Activated naive CD8-positive, alpha-beta T cell treated with anti-CD3 and anti-CD28 coated beads for 36 hours (primary cell): ENCODE results near the gene ATF7. TPM values are rescaled to one million over a fixed set of nuclear protein-coding genes. Genes with fewer than 3 reads are reported as not detected.
A peak's percentile ranks its signal among the peaks of the same experiment; 100 is the strongest.

Experiments
- DNase-seq: peaks from one replicate; pipeline ENCODE4 v3.0.0; 2021
- H3K27ac Mint-ChIP-seq: one replicate; pipeline ENCODE4 v1.8.0; 2022; ENCODE audit warnings: mild to moderate bottlenecking, moderate library complexity, mixed read lengths
- H3K27me3 Mint-ChIP-seq: one replicate; pipeline ENCODE4 v1.8.0; 2022; ENCODE audit warnings: mild to moderate bottlenecking, mixed read lengths
- H3K36me3 Mint-ChIP-seq: one replicate; pipeline ENCODE4 v1.8.0; 2021; ENCODE audit warnings: mild to moderate bottlenecking, mixed read lengths
- H3K4me1 Mint-ChIP-seq: one replicate; pipeline ENCODE4 v1.8.0; 2021; ENCODE audit warnings: mixed read lengths
- H3K4me3 Mint-ChIP-seq: one replicate; pipeline ENCODE4 v1.8.0; 2022; ENCODE audit warnings: mild to moderate bottlenecking, moderate library complexity, mixed read lengths
- H3K9me3 Mint-ChIP-seq: one replicate; pipeline ENCODE4 v1.8.0; 2022; ENCODE audit warnings: mixed read lengths
- total RNA-seq, 2 experiments: library from RNA; stranded (reverse); gene quantifications; one replicate each; pipeline ENCODE4 v1.2.3, GENCODE V29; 2021

ATF7 gene
- total RNA-seq, 2 experiments from 2014 or later = 22.8 to 23.6 TPM

- H3K9me3 Mint-ChIP-seq = no peaks in the 10 kb centered on the region
- peak overlapping the region; percentile 14 for H3K4me3 Mint-ChIP-seq
- no peaks in the 10 kb centered on the region for H3K27me3 Mint-ChIP-seq
- no peak for DNase-seq
- no peak overlapping the region for H3K27ac Mint-ChIP-seq
- peaks cover 26% of the 10 kb centered on the region for H3K4me1 Mint-ChIP-seq
- peaks cover 6% of the 10 kb centered on the region for H3K36me3 Mint-ChIP-seq
Measured at GRCh38 chr12:53502983-53503728, 123.0 kb downstream of the ATF7 start.

GRCh38 chr12:53502331-53502730, 123.9 kb downstream of the ATF7 start:
- no peaks in the 10 kb centered on the region for H3K9me3 Mint-ChIP-seq
- H3K4me1 Mint-ChIP-seq = peaks cover 28% of the 10 kb centered on the region
- no peaks in the 10 kb centered on the region for H3K27me3 Mint-ChIP-seq
- DNase-seq = no peak
- no peak overlapping the region for H3K27ac Mint-ChIP-seq
- peak overlapping the region; percentile 88 for H3K4me3 Mint-ChIP-seq
- H3K36me3 Mint-ChIP-seq = peaks cover 4% of the 10 kb centered on the region

GRCh38 chr12:53501615-53502181, 124.5 kb downstream of the ATF7 start:
- Mint-ChIP-seq H3K9me3 (no peaks in the 10 kb centered on the region), H3K4me1 (peaks cover 28% of the 10 kb centered on the region)
- no peak for DNase-seq

GRCh38 chr12:53500776-53501614, 125.2 kb downstream of the ATF7 start, which contains the start of gene TARBP2:
TSS of gene TARBP2 (plus strand) at chr12:53501283. CDS start at chr12:53501409, 126 bp downstream.
- peaks cover 28% of the 10 kb centered on the region for H3K4me1 Mint-ChIP-seq

More at GRCh38 chr12:53501615-53502181, 124.5 kb downstream of the ATF7 start:
- H3K36me3 Mint-ChIP-seq = peaks cover 4% of the 10 kb centered on the region
- H3K4me3 Mint-ChIP-seq = peak overlapping the region; percentile 88
- H3K27ac Mint-ChIP-seq = peak overlapping the region; percentile 93
- no peaks in the 10 kb centered on the region for H3K27me3 Mint-ChIP-seq

GRCh38 chr12:53500142-53500775, 125.9 kb downstream of the ATF7 start:
- no peaks in the 10 kb centered on the region for H3K36me3 Mint-ChIP-seq
- H3K27me3 Mint-ChIP-seq = no peaks in the 10 kb centered on the region
- DNase-seq = no peak
- H3K9me3 Mint-ChIP-seq = no peaks in the 10 kb centered on the region
- peaks cover 28% of the 10 kb centered on the region for H3K4me1 Mint-ChIP-seq
- peak overlapping the region; percentile 88 for H3K4me3 Mint-ChIP-seq
- H3K27ac Mint-ChIP-seq = peak overlapping the region; percentile 93

More at GRCh38 chr12:53500776-53501614, 125.2 kb downstream of the ATF7 start, which contains the start of gene TARBP2:
- H3K27ac Mint-ChIP-seq = peak within 1 kb of the TSS; percentile 93
- H3K9me3 Mint-ChIP-seq = no peaks in the 10 kb centered on the region
- H3K36me3 Mint-ChIP-seq = peaks cover 4% of the 10 kb centered on the region
- H3K27me3 Mint-ChIP-seq = no peaks in the 10 kb centered on the region
- peak; percentile 94 for DNase-seq
- peak within 1 kb of the TSS; percentile 88 for H3K4me3 Mint-ChIP-seq

- Mint-ChIP-seq H3K4me3 (peak within 1 kb of the TSS; percentile 88), H3K27me3 (no peaks in the 10 kb centered on the region), H3K27ac (peak within 1 kb of the TSS; percentile 93), H3K9me3 (no peaks in the 10 kb centered on the region), H3K4me1 (peaks cover 28% of the 10 kb centered on the region), H3K36me3 (no peaks in the 10 kb centered on the region)
- DNase-seq = peak; percentile 74
Measured at GRCh38 chr12:53499266-53500141, 126.7 kb downstream of the ATF7 start, which contains the start of gene MAP3K12. TSS of gene MAP3K12 (minus strand) at chr12:53499458. CDS start at chr12:53487391, 12,067 bp downstream.

- H3K9me3 Mint-ChIP-seq = no peaks in the 10 kb centered on the region
- H3K4me3 Mint-ChIP-seq = peak overlapping the region; percentile 88
- H3K27ac Mint-ChIP-seq = peak overlapping the region; percentile 79
- H3K4me1 Mint-ChIP-seq = peaks cover 37% of the 10 kb centered on the region
- no peak for DNase-seq
- H3K36me3 Mint-ChIP-seq = no peaks in the 10 kb centered on the region
- no peaks in the 10 kb centered on the region for H3K27me3 Mint-ChIP-seq
Measured at GRCh38 chr12:53498235-53498630, 127.9 kb downstream of the ATF7 start.

GRCh38 chr12:53497461-53497860, 128.7 kb downstream of the ATF7 start:
- peak overlapping the region; percentile 5 for H3K27ac Mint-ChIP-seq
- DNase-seq = no peak
- no peaks in the 10 kb centered on the region for H3K27me3 Mint-ChIP-seq
- H3K4me3 Mint-ChIP-seq = no peak overlapping the region
- peaks cover 36% of the 10 kb centered on the region for H3K4me1 Mint-ChIP-seq
- H3K36me3 Mint-ChIP-seq = no peaks in the 10 kb centered on the region
- no peaks in the 10 kb centered on the region for H3K9me3 Mint-ChIP-seq

GRCh38 chr12:53496752-53497032, 129.5 kb downstream of the ATF7 start:
- no peak overlapping the region for H3K27ac Mint-ChIP-seq
- no peaks in the 10 kb centered on the region for H3K36me3 Mint-ChIP-seq
- no peak overlapping the region for H3K4me3 Mint-ChIP-seq
- peaks cover 37% of the 10 kb centered on the region for H3K4me1 Mint-ChIP-seq
- no peak for DNase-seq
- no peaks in the 10 kb centered on the region for H3K9me3 Mint-ChIP-seq
- H3K27me3 Mint-ChIP-seq = no peaks in the 10 kb centered on the region

- no peaks in the 10 kb centered on the region for H3K9me3 Mint-ChIP-seq
- no peak overlapping the region for H3K4me3 Mint-ChIP-seq
- peaks cover 37% of the 10 kb centered on the region for H3K4me1 Mint-ChIP-seq
- H3K27me3 Mint-ChIP-seq = no peaks in the 10 kb centered on the region
- H3K27ac Mint-ChIP-seq = no peak overlapping the region
- H3K36me3 Mint-ChIP-seq = no peaks in the 10 kb centered on the region
- no peak for DNase-seq
Measured at GRCh38 chr12:53495903-53496751, 130.1 kb downstream of the ATF7 start.

GRCh38 chr12:53493610-53494391, 132.4 kb downstream of the ATF7 start:
- H3K27ac Mint-ChIP-seq = peak overlapping the region; percentile 84
- no peaks in the 10 kb centered on the region for H3K9me3 Mint-ChIP-seq

GRCh38 chr12:53492830-53493609, 133.2 kb downstream of the ATF7 start:
- peak; percentile 90 for DNase-seq
- peak overlapping the region; percentile 87 for H3K4me3 Mint-ChIP-seq
- H3K27me3 Mint-ChIP-seq = no peaks in the 10 kb centered on the region
- H3K9me3 Mint-ChIP-seq = no peaks in the 10 kb centered on the region
- peak overlapping the region; percentile 84 for H3K27ac Mint-ChIP-seq
- H3K36me3 Mint-ChIP-seq = no peaks in the 10 kb centered on the region
- peaks cover 22% of the 10 kb centered on the region for H3K4me1 Mint-ChIP-seq

More at GRCh38 chr12:53493610-53494391, 132.4 kb downstream of the ATF7 start:
- Mint-ChIP-seq H3K4me3 (peak overlapping the region; percentile 87), H3K36me3 (no peaks in the 10 kb centered on the region), H3K27me3 (no peaks in the 10 kb centered on the region), H3K4me1 (peaks cover 29% of the 10 kb centered on the region)
- DNase-seq = no peak
